Measurements from ENCODE around the gene PIK3C3. TPM values are rescaled to one million over a fixed set of nuclear protein-coding genes. Genes with fewer than 3 reads are reported as not detected.
A peak's percentile ranks its signal among the peaks of the same experiment; 100 is the strongest.

Gene PIK3C3
- total and polyA plus RNA-seq, 2 donors from 2014 or later = 31.4 to 70.7 TPM

DNA sequence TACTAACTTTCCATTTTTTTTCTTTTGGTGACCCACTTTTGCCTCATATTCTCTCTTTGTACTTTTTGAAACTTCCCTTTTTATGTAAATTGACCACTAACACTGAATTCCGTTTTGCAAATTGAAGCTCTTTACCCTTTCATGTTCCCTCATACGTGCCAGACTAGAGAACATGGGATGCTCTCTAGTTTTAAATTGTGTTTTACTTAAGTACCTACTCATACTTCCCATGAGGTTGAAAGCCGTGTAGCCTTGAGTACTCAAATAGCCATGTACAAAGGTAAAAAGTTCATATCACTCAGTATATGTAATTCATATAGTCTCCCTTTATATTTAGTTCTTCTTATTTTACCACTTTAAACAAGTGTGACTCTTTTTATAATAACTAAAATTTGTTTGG lies 119.7 kb downstream of the PIK3C3 start:
- no peak for DNase-seq
- Histone ChIP-seq H3K9me3 (ENCODE audit: control insufficient read depth in 2 of 3, insufficient read depth in 1 of 3, low read length in 3 of 3) (no peaks in the 10 kb centered on the region), H3K27me3 (ENCODE audit: control insufficient read depth, insufficient read depth, low read length) (no peaks in the 10 kb centered on the region), H3K4me1 (ENCODE audit: control insufficient read depth in 2 of 3, insufficient read depth in 2 of 3, low read depth in 1 of 3, low read length in 3 of 3) (no peaks in the 10 kb centered on the region), H3K9ac (ENCODE audit: low read length in 3 of 3) (no peak overlapping the region), H3K4me3 (ENCODE audit: low read length in 3 of 3) (no peak overlapping the region), H3K27ac (ENCODE audit: low read depth in 2 of 2, low read length in 2 of 2) (no peak overlapping the region), H3K36me3 (ENCODE audit: control insufficient read depth in 2 of 3, insufficient read depth in 3 of 3, low read length in 3 of 3) (peaks cover 9 to 14% (median 10%) of the 10 kb centered on the region in 3 donors)
- peak; percentile 32 for FAIRE-seq
- intact Hi-C loops (cut with DNase I) = no loop called here
- no peak for TF ChIP-seq CTCF (IDR thresholded peaks at IDR 0.05; ENCODE audit: borderline replicate concordance, extremely low read depth, insufficient read depth)

GRCh38 chr18:42078711-42079110 lies 123.7 kb downstream of the PIK3C3 start:
- H3K36me3 ChIP-seq (ENCODE audit: control insufficient read depth in 2 of 3, insufficient read depth in 3 of 3, low read length in 3 of 3) = peaks cover 7 to 16% (median 8%) of the 10 kb centered on the region in 3 donors
- no peaks in the 10 kb centered on the region for H3K27me3 ChIP-seq (ENCODE audit: control insufficient read depth, insufficient read depth, low read length)
- no peak overlapping the region for H3K9ac ChIP-seq (ENCODE audit: low read length in 3 of 3)
- FAIRE-seq = no peak
- H3K4me3 ChIP-seq (ENCODE audit: low read length in 3 of 3) = no peak overlapping the region
- intact Hi-C loops (cut with DNase I) = no loop called here
- no peak for DNase-seq
- no peaks in the 10 kb centered on the region for H3K4me1 ChIP-seq (ENCODE audit: control insufficient read depth in 2 of 3, insufficient read depth in 2 of 3, low read depth in 1 of 3, low read length in 3 of 3)
- no peaks in the 10 kb centered on the region for H3K9me3 ChIP-seq (ENCODE audit: control insufficient read depth in 2 of 3, insufficient read depth in 1 of 3, low read length in 3 of 3)
- H3K27ac ChIP-seq (ENCODE audit: low read depth in 2 of 2, low read length in 2 of 2) = no peak overlapping the region
- TF ChIP-seq CTCF (IDR thresholded peaks at IDR 0.05; ENCODE audit: borderline replicate concordance, extremely low read depth, insufficient read depth) = no peak

GRCh38 chr18:42080340-42080739 lies 125.3 kb downstream of the PIK3C3 start:
- Histone ChIP-seq H3K4me1 (ENCODE audit: control insufficient read depth in 2 of 3, insufficient read depth in 2 of 3, low read depth in 1 of 3, low read length in 3 of 3) (no peaks in the 10 kb centered on the region), H3K4me3 (ENCODE audit: low read length in 3 of 3) (no peak overlapping the region), H3K36me3 (ENCODE audit: control insufficient read depth in 2 of 3, insufficient read depth in 3 of 3, low read length in 3 of 3) (peaks cover 7 to 16% (median 8%) of the 10 kb centered on the region in 3 donors), H3K9ac (ENCODE audit: low read length in 3 of 3) (no peak overlapping the region), H3K9me3 (ENCODE audit: control insufficient read depth in 2 of 3, insufficient read depth in 1 of 3, low read length in 3 of 3) (no peaks in the 10 kb centered on the region), H3K27ac (ENCODE audit: low read depth in 2 of 2, low read length in 2 of 2) (no peak overlapping the region), H3K27me3 (ENCODE audit: control insufficient read depth, insufficient read depth, low read length) (no peaks in the 10 kb centered on the region)
- no peak for TF ChIP-seq CTCF (IDR thresholded peaks at IDR 0.05; ENCODE audit: borderline replicate concordance, extremely low read depth, insufficient read depth)
- FAIRE-seq = no peak
- intact Hi-C loops (cut with DNase I) = no loop called here
- DNase-seq = no peak
